Measurements from ENCODE around the gene PKLR. TPM values are rescaled to one million over a fixed set of nuclear protein-coding genes. Genes with fewer than 3 reads are reported as not detected.

PKLR gene
- total and polyA plus RNA-seq, 2 donors (not counting 1 experiment from before 2014, with no cell fraction given): not detected

- 88% methylated on average over 20 of the region's 20 CpGs for WGBS (ENCODE audit: insufficient coverage)
- peak overlapping the region; percentile 64 for H3K27ac Mint-ChIP-seq
- DNase-seq: no peak
- peaks cover 0 to 28% of the 10 kb centered on the region in 2 experiments for H3K36me3 ChIP-seq (replicated peaks in 1 of 2; ENCODE audit: control extremely low read depth in 1 of 2, control insufficient read depth in 1 of 2, extremely low read depth in 1 of 2, insufficient read depth in 2 of 2, low read length in 1 of 2)
- peak overlapping the region; percentile 90 for H3K4me3 Mint-ChIP-seq
- peaks cover 24 to 31% of the 10 kb centered on the region in 2 donors for H3K4me1 ChIP-seq (ENCODE audit: control insufficient read depth in 2 of 2, insufficient read depth in 2 of 2, low read length in 2 of 2)
- no peaks in the 10 kb centered on the region for H3K9me3 Mint-ChIP-seq (ENCODE audit: insufficient read depth)
- peaks cover 0 to 3% (median 0%) of the 10 kb centered on the region in 3 donors for H3K9me3 ChIP-seq (ENCODE audit: control extremely low read depth in 1 of 3, control insufficient read depth in 2 of 3, insufficient read depth in 1 of 3, low read length in 2 of 3)
- ATAC-seq (ENCODE audit: low read depth): no peak
- peak overlapping the region; percentile 97 for H3K4me2 ChIP-seq (replicated peaks; ENCODE audit: low read depth, low read length, poor library complexity, severe bottlenecking)
- CTCF ChIA-PET: no interaction called here
- no peak overlapping the region for H3K9ac ChIP-seq (ENCODE audit: low read length)
- H3K27me3 Mint-ChIP-seq: no peaks in the 10 kb centered on the region
- peaks cover 12% of the 10 kb centered on the region for H4K20me1 ChIP-seq (ENCODE audit: control insufficient read depth, insufficient read depth, low read length, poor library complexity, severe bottlenecking)
- POLR2A ChIA-PET: interaction anchor here (0.8 kb wide), 1 partner anchor 68 kb away, joined by 3 read pairs; no protein-coding TSS in a partner anchor
- TF ChIP-seq EZH2 (IDR thresholded peaks at IDR 0.05; ENCODE audit: borderline replicate concordance, insufficient read depth, low read depth, low read length, poor library complexity, severe bottlenecking): no peak
- TF ChIP-seq CTCF (IDR thresholded peaks at IDR 0.05): no peak
- peaks cover 45% of the 10 kb centered on the region for H3K4me1 Mint-ChIP-seq
- H2AFZ ChIP-seq (ENCODE audit: insufficient read depth, low read depth, low read length, poor library complexity, severe bottlenecking): peak overlapping the region; percentile 93
- intact Hi-C loops (cut with micrococcal nuclease): no loop called here
- no peak overlapping the region for H3K27ac ChIP-seq (ENCODE audit: low read length in 2 of 2)
- H3K79me2 ChIP-seq (ENCODE audit: control insufficient read depth, insufficient read depth, low read length): peaks cover 11% of the 10 kb centered on the region
- H3K27me3 ChIP-seq (replicated peaks in 1 of 4; ENCODE audit: control extremely low read depth in 1 of 4, control insufficient read depth in 3 of 4, insufficient read depth in 4 of 4, low read length in 3 of 4): no peaks in the 10 kb centered on the region
- peak overlapping the region in 1 of 5 experiments; percentile 71 for H3K4me3 ChIP-seq (ENCODE audit: control extremely low read depth in 1 of 5, extremely low read depth in 1 of 5, insufficient read depth in 1 of 5, low read depth in 2 of 5, low read length in 4 of 5)
These were observed 45.0 kb downstream of the PKLR start for GRCh38 chr1:155256058-155256852.

Measured in B cell (primary cell).